GM21576 (cell line): ENCODE results near the gene ADAM10.
"Not testable (repeated sequence)": the region's sequence is repeated elsewhere in the genome, so short reads cannot be mapped to it uniquely, and the experiment has no call there.

Experiments
- ATAC-seq: cut with Tn5 transposase; IDR thresholded peaks from one replicate; pipeline ENCODE4 v1.9.1; 2021; ENCODE audit warnings: mild to moderate bottlenecking, moderate library complexity; ENCODE audit not compliant: unreplicated experiment

Gene ADAM10

GRCh38 chr15:58677426-58677825, 72.1 kb downstream of the ADAM10 start:
- ATAC-seq, result no peak

GRCh38 chr15:58676766-58677165, 72.7 kb downstream of the ADAM10 start:
- no peak for ATAC-seq

GRCh38 chr15:58671186-58671585, 78.3 kb downstream of the ADAM10 start:
- ATAC-seq, result no peak

GRCh38 chr15:58669108-58669507, 80.4 kb downstream of the ADAM10 start:
- no peak for ATAC-seq

- ATAC-seq, result no peak
Measured at GRCh38 chr15:58666957-58667356, 82.5 kb downstream of the ADAM10 start.

- ATAC-seq, result no peak
Measured at GRCh38 chr15:58665672-58666071, 83.8 kb downstream of the ADAM10 start.

- no peak for ATAC-seq
Measured at GRCh38 chr15:58650102-58650501, 99.4 kb downstream of the ADAM10 start.

- ATAC-seq, result no peak
Measured at GRCh38 chr15:58649175-58649574, 100.3 kb downstream of the ADAM10 start.

GRCh38 chr15:58643996-58644395, 105.5 kb downstream of the ADAM10 start:
- no peak for ATAC-seq

GRCh38 chr15:58641660-58642059, 107.8 kb downstream of the ADAM10 start:
- ATAC-seq, result no peak

GRCh38 chr15:58639992-58640391, 109.5 kb downstream of the ADAM10 start:
- no peak for ATAC-seq

- no peak for ATAC-seq
Measured at GRCh38 chr15:58639002-58639756, 110.3 kb downstream of the ADAM10 start.

GRCh38 chr15:58632789-58633188, 116.7 kb downstream of the ADAM10 start:
- no peak for ATAC-seq

- ATAC-seq, result no peak
Measured at GRCh38 chr15:58631319-58631718, 118.2 kb downstream of the ADAM10 start.

GRCh38 chr15:58629625-58630024, 119.9 kb downstream of the ADAM10 start:
- no peak for ATAC-seq

- no peak for ATAC-seq
Measured at GRCh38 chr15:58628206-58628947, 121.1 kb downstream of the ADAM10 start.

- no peak for ATAC-seq
Measured at GRCh38 chr15:58627701-58628100, 121.8 kb downstream of the ADAM10 start.

GRCh38 chr15:58627046-58627445, 122.5 kb downstream of the ADAM10 start:
- no peak for ATAC-seq

- ATAC-seq, result no peak
Measured at GRCh38 chr15:58626378-58626777, 123.1 kb downstream of the ADAM10 start.

- ATAC-seq, result no peak
Measured at GRCh38 chr15:58622877-58623276, 126.6 kb downstream of the ADAM10 start.

GRCh38 chr15:58620268-58620667, 129.2 kb downstream of the ADAM10 start:
- not testable (repeated sequence) for ATAC-seq

GRCh38 chr15:58616171-58616570, 133.3 kb downstream of the ADAM10 start:
- ATAC-seq, result no peak
